H1 (cell line): ENCODE results near the gene PTGIR. TPM values are rescaled to one million over a fixed set of nuclear protein-coding genes. Genes with fewer than 3 reads are reported as not detected.
A peak's percentile ranks its signal among the peaks of the same experiment; 100 is the strongest.

Experiments used
- CTCF ChIA-PET: fragments of 300-600 bp; sonication (Branson Sonifier 250); formaldehyde crosslinking; loops from one replicate; lab custom pipeline; 2021; ENCODE audit not compliant: partially characterized antibody; lab: Charles Lee
- POLR2A ChIA-PET: fragments of 300-600 bp; sonication (Branson Sonifier 250); formaldehyde crosslinking; loops from one replicate; lab custom pipeline; 2021; ENCODE audit warnings: inconsistent platforms; ENCODE audit not compliant: partially characterized antibody; lab: Charles Lee
- DNase-seq, 2 experiments: peaks; one replicate each; pipeline versions ENCODE4 v3.0.0 to v3.0.0-alpha.2; 2010 to 2022; ENCODE audit warnings: low spot score in 2 of 2, low read depth in 1 of 2, mixed read lengths in 1 of 2
- FAIRE-seq: peaks from 2 replicates; lab custom pipeline; 2011; peaks lifted over from hg19 to GRCh38; lab: Jason Lieb, UNC
- H2AFZ ChIP-seq: 2 replicates; pipeline ENCODE4 v1.8.1; 2012; ENCODE audit warnings: low read length, inconsistent platforms
- H2AK5ac ChIP-seq: 2 replicates; pipeline ENCODE4 v1.6.1; 2013; ENCODE audit warnings: low read depth, low read length
- H2BK120ac ChIP-seq: replicated peaks from 2 replicates; pipeline ENCODE3; 2013; ENCODE audit warnings: low read depth, low read length, inconsistent platforms
- H2BK12ac ChIP-seq: 2 replicates; pipeline ENCODE4 v1.6.1; 2013; ENCODE audit warnings: low read depth, low read length
- H2BK15ac ChIP-seq: 2 replicates; pipeline ENCODE4 v1.6.1; 2013; ENCODE audit warnings: low read length
- H2BK20ac ChIP-seq: 2 replicates; pipeline ENCODE4 v1.6.1; 2013; ENCODE audit warnings: low read length
- H2BK5ac ChIP-seq: 2 replicates; pipeline ENCODE4 v1.6.1; 2013; ENCODE audit warnings: low read depth, low read length
- H3K14ac ChIP-seq: 2 replicates; pipeline ENCODE4 v1.6.1; 2013; ENCODE audit warnings: inconsistent platforms; ENCODE audit not compliant: insufficient read length
- H3K18ac ChIP-seq: 2 replicates; pipeline ENCODE4 v1.6.1; 2013; ENCODE audit warnings: low read length; ENCODE audit errors: extremely low read depth
- H3K23ac ChIP-seq: 2 replicates; pipeline ENCODE4 v1.6.1; 2013; ENCODE audit warnings: inconsistent platforms; ENCODE audit not compliant: insufficient read length
- H3K23me2 ChIP-seq: 2 replicates; pipeline ENCODE4 v1.6.1; 2013; ENCODE audit warnings: low read depth, low read length
- H3K27ac ChIP-seq: 2 replicates; pipeline ENCODE4 v1.6.1; 2011; ENCODE audit warnings: low read depth, low read length, inconsistent platforms
- H3K27me3 ChIP-seq, 4 experiments: replicated peaks in 1 of 4; 1 replicate in 1 of 4; 2 replicates in 3 of 4; pipeline versions ENCODE4 v1.6.1 to v1.8.1; 2011 to 2013; ENCODE audit warnings: low read length in 3 of 4, mild to moderate bottlenecking in 3 of 4, inconsistent platforms in 2 of 4, mixed read lengths in 2 of 4, moderate library complexity in 1 of 4; ENCODE audit not compliant: control insufficient read depth in 3 of 4, insufficient read depth in 3 of 4; ENCODE audit errors: extremely low read depth in 1 of 4
- H3K36me3 ChIP-seq, 4 experiments: 2 replicates each; pipeline versions ENCODE4 v1.6.1 to v1.8.1; 2011 to 2013; ENCODE audit warnings: mild to moderate bottlenecking in 4 of 4, low read length in 3 of 4, moderate library complexity in 2 of 4, control low read depth in 1 of 4, inconsistent platforms in 1 of 4; ENCODE audit not compliant: insufficient read depth in 4 of 4, control insufficient read depth in 2 of 4
- H3K4ac ChIP-seq: replicated peaks from 2 replicates; pipeline ENCODE3; 2013; ENCODE audit warnings: low read length, low read depth, mixed read lengths, inconsistent platforms; ENCODE audit not compliant: insufficient read length
- H3K4me1 ChIP-seq, 4 experiments: replicated peaks in 1 of 4; 1 replicate in 1 of 4; 2 replicates in 3 of 4; pipeline versions ENCODE4 v1.6.1 to v1.8.1; 2011 to 2013; ENCODE audit warnings: low read length in 3 of 4, inconsistent platforms in 2 of 4, mixed read lengths in 1 of 4; ENCODE audit not compliant: insufficient read depth in 4 of 4, control insufficient read depth in 3 of 4
- H3K4me2 ChIP-seq, 2 experiments: 2 replicates each; pipeline versions ENCODE4 v1.6.1 to v1.8.1; 2011 to 2013; ENCODE audit warnings: low read depth in 2 of 2, low read length in 2 of 2, control low read depth in 1 of 2, inconsistent platforms in 1 of 2, mild to moderate bottlenecking in 1 of 2; ENCODE audit not compliant: insufficient read depth in 1 of 2
- H3K4me3 ChIP-seq, 4 experiments: fragments of 200-600, 300-600 bp in 1 of 4; sonication (generic), shearing (Covaris generic), sonication (Bioruptor Twin) in 1 of 4; 2 replicates each; pipeline versions ENCODE4 v1.5.1 to v1.8.1; 2011 to 2016; ENCODE audit warnings: low read length in 4 of 4, low read depth in 3 of 4, control low read depth in 2 of 4, inconsistent platforms in 2 of 4, mild to moderate bottlenecking in 2 of 4, mixed read lengths in 1 of 4, moderate library complexity in 1 of 4; ENCODE audit not compliant: insufficient read depth in 2 of 4; ENCODE audit errors: extremely low read depth in 1 of 4
- H3K56ac ChIP-seq: replicated peaks from 2 replicates; pipeline ENCODE3; 2013; ENCODE audit warnings: low read depth, mild to moderate bottlenecking, mixed read lengths, low read length, inconsistent platforms; ENCODE audit not compliant: insufficient read length
- H3K79me1 ChIP-seq: 2 replicates; pipeline ENCODE4 v1.6.1; 2013; ENCODE audit warnings: low read depth, low read length, control low read depth
- H3K79me2 ChIP-seq, 2 experiments: 2 replicates each; pipeline versions ENCODE4 v1.6.1 to v1.8.1; 2012 to 2013; ENCODE audit warnings: low read length in 2 of 2, mild to moderate bottlenecking in 2 of 2, inconsistent platforms in 1 of 2; ENCODE audit not compliant: insufficient read depth in 2 of 2, control insufficient read depth in 1 of 2
- H3K9ac ChIP-seq, 4 experiments: replicated peaks in 1 of 4; 1 replicate in 1 of 4; 2 replicates in 3 of 4; pipeline versions ENCODE4 v1.6.1 to v1.8.1; 2011 to 2013; ENCODE audit warnings: low read depth in 3 of 4, low read length in 3 of 4, control low read depth in 2 of 4, mild to moderate bottlenecking in 2 of 4, moderate library complexity in 2 of 4, inconsistent platforms in 1 of 4; ENCODE audit errors: extremely low read depth in 1 of 4
- H3K9me3 ChIP-seq, 2 experiments: 2 replicates each; pipeline versions ENCODE4 v1.6.1 to v1.8.1; 2012 to 2013; ENCODE audit warnings: mild to moderate bottlenecking in 2 of 2, moderate library complexity in 2 of 2, control low read depth in 1 of 2, inconsistent platforms in 1 of 2, low read depth in 1 of 2, low read length in 1 of 2, mixed read lengths in 1 of 2; ENCODE audit not compliant: insufficient read depth in 2 of 2
- H4K20me1 ChIP-seq, 2 experiments: replicated peaks in 1 of 2; 2 replicates each; pipeline versions ENCODE3 to v1.8.1; 2011 to 2013; ENCODE audit warnings: inconsistent platforms in 2 of 2, low read length in 2 of 2, mild to moderate bottlenecking in 1 of 2; ENCODE audit not compliant: insufficient read depth in 2 of 2, control insufficient read depth in 1 of 2
- H4K5ac ChIP-seq: 2 replicates; pipeline ENCODE4 v1.6.1; 2013; ENCODE audit warnings: low read length, low read depth, mixed read lengths, inconsistent platforms; ENCODE audit not compliant: insufficient read length
- H4K8ac ChIP-seq: 2 replicates; pipeline ENCODE4 v1.8.0; 2013; ENCODE audit warnings: mild to moderate bottlenecking, moderate library complexity, low read length, inconsistent platforms; ENCODE audit not compliant: insufficient read depth; ENCODE audit errors: extremely low read depth
- H4K91ac ChIP-seq: replicated peaks from 2 replicates; pipeline ENCODE3; 2013; ENCODE audit warnings: low read length, mixed read lengths, inconsistent platforms; ENCODE audit not compliant: insufficient read length
- WGBS, 2 experiments: shearing (Covaris generic) in 1 of 2; methylation state at CpG; one replicate each; pipeline versions ENCODE4 v1.1.6 to v1.1.7; 2013 to 2015; ENCODE audit warnings: low lambda C conversion rate in 2 of 2, mixed read lengths in 2 of 2, inconsistent platforms in 1 of 2, low coverage in 1 of 2, missing lambda C conversion rate in 1 of 2; ENCODE audit not compliant: insufficient replicate concordance in 2 of 2, insufficient coverage in 1 of 2, insufficient read length in 1 of 2; ENCODE audit errors: extremely low coverage in 1 of 2, missing lambda C conversion rate in 1 of 2; 5-methylcytosine and 5-hydroxymethylcytosine counted together
- polyA plus RNA-seq, 7 experiments: library from polyadenylated mRNA; depleted of rRNA in 3 of 7; stranded (reverse) in 5 of 7; unstranded in 2 of 7; fragments of >200 nt in 5 of 7; fragments of 200-250 nt in 2 of 7; gene quantifications; 1 replicate in 5 of 7; 2 replicates in 1 of 7; 4 replicates in 1 of 7; pipeline versions ENCODE4 v1.2.1 to v1.2.3, GENCODE V29; 2011 to 2013; ENCODE audit warnings: missing spikeins in 2 of 7, mixed read lengths in 2 of 7
- total RNA-seq: library from RNA; stranded (reverse); fragmentation: NEBNext Ultra II Directional; extraction: Animal tissue kit (Norgen Biotek cat#: 25700); gene quantifications from 2 replicates; pipeline ENCODE4 v1.2.1, GENCODE V29; 2021
- TF ChIP-seq, protein P1 (sequence below): IDR thresholded peaks from 2 replicates; pipeline ENCODE4 v1.6.1; 2012; ENCODE audit warnings: inconsistent platforms

Gene PTGIR
- total and polyA plus RNA-seq, 2 of the 8 experiments (the other 6 are each of a cell fraction or from before 2014, with no cell fraction given) = 0.15 TPM; not detected in 1

DNA sequence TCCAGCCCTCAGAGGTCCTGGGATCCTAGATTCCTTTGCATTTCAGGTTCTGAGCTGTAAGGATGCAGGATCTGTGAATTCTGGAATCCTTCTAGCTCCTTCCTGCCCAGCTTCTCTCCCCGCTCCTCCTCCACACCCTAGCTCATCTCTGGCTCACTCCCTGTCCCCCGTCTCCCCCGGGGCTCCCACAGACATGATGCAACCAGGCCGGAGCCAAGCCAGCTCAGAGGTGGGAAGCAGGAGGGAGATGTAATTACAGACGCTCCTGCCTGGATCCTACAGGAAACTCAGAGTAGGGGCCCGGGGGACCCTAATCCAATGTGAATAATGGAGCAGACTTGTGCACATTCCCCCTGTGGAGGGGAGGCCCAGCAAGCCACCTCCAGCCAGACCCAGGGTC, 6.6 kb upstream of the PTGIR start:
- H3K4ac ChIP-seq = no peak overlapping the region
- H4K5ac ChIP-seq = no peak overlapping the region
- no peak overlapping the region for H2BK120ac ChIP-seq
- no peak overlapping the region for H3K27ac ChIP-seq
- TF ChIP-seq, protein P1, sequence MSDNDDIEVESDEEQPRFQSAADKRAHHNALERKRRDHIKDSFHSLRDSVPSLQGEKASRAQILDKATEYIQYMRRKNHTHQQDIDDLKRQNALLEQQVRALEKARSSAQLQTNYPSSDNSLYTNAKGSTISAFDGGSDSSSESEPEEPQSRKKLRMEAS = no peak
- H3K23me2 ChIP-seq = peaks cover 17% of the 10 kb centered on the region; the same call in 1 of the 2 replicates
- H3K9me3 ChIP-seq = no peaks in the 10 kb centered on the region
- FAIRE-seq = no peak
- H3K4me1 ChIP-seq = peaks cover 0 to 20% (median 15%) of the 10 kb centered on the region in 4 experiments; a peak in 6 of 7 replicates
- 71% methylated on average over 5 of the region's 6 CpGs; no CpG with 5 or more reads in 1 of the 2 experiments for WGBS, 2 experiments
- H2AK5ac ChIP-seq = peak overlapping the region; percentile 39; the same call in 1 of the 2 replicates
- no peak overlapping the region for H2AFZ ChIP-seq
- no peak overlapping the region for H4K91ac ChIP-seq
- peaks cover 5 to 30% (median 27%) of the 10 kb centered on the region in 4 experiments for H3K27me3 ChIP-seq
- H3K9ac ChIP-seq = no peak overlapping the region
- H2BK5ac ChIP-seq = 0 out of 2 replicates have a peak overlapping the region, but pooled peaks have one; percentile 76
- ChIA-PET POLR2A (interaction anchor here (0.8 to 2.0 kb wide), 9 partner anchors 11 to 43 kb away, joined by 3 to 10 read pairs (median 4); no protein-coding TSS in a partner anchor), CTCF (interaction anchor here (0.8 to 15.3 kb wide), 10 partner anchors 15 to 119 kb away, joined by 3 to 309 read pairs (median 4); partner anchors contain the start of genes CALM3 and DACT3)
- H2BK15ac ChIP-seq = no peak overlapping the region
- peak overlapping the region; percentile 34; the same call in 1 of the 2 replicates for H2BK20ac ChIP-seq
- H3K23ac ChIP-seq = no peak overlapping the region
- H3K18ac ChIP-seq = peak overlapping the region; percentile 71
- peaks cover 0 to 1% of the 10 kb centered on the region in 2 experiments for H4K20me1 ChIP-seq
- H2BK12ac ChIP-seq = 0 out of 2 replicates have a peak overlapping the region, but pooled peaks have one; percentile 71
- no peak overlapping the region for H3K56ac ChIP-seq
- no peak overlapping the region for H4K8ac ChIP-seq
- no peaks in the 10 kb centered on the region; the same call in 1 of the 2 replicates for H3K79me1 ChIP-seq
- no peak overlapping the region for H3K14ac ChIP-seq
- H3K79me2 ChIP-seq = no peaks in the 10 kb centered on the region
- no peaks in the 10 kb centered on the region for H3K36me3 ChIP-seq
- no peak for DNase-seq
- H3K4me2 ChIP-seq = 0 out of 4 replicates have a peak overlapping the region, but pooled peaks of 1 of the 2 experiments have one; percentile 9
- H3K4me3 ChIP-seq = no peak overlapping the region
